ENCODE data around the gene SDF4. TPM values are rescaled to one million over a fixed set of nuclear protein-coding genes. Genes with fewer than 3 reads are reported as not detected.
"Not testable (repeated sequence)": the region's sequence is repeated elsewhere in the genome, so short reads cannot be mapped to it uniquely, and the experiment has no call there.

SDF4 gene
- total RNA-seq, 4 donors from 2014 or later, result 153 to 267 (median 226) TPM

DNA sequence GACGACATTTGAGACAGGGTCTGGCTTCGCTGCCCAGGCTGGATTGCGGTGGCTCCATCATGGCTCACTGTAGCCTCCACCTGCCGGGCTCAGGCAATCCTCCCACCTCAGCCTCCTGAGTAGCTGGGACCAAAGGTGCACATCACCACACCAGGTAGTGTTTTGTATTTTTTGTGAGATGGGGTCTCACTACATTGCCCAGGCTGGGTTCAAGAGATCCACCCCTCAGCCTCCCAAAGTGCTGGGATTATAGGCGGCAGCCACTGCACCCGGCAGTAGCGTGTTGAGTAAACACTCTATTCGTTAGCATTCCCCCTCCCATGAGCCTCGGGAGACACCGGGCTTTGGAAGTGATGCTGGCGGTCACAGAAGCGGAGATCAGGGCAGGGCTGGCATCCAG, 21.5 kb upstream of the SDF4 start:
- H3K9me3 ChIP-seq, result no peaks in the 10 kb centered on the region
- no peak overlapping the region for H3K4me3 ChIP-seq
- 86 to 100% methylated on average over 1 to 12 of the region's 12 CpGs for WGBS, 2 donors (ENCODE audit: low coverage in 1 of 2)
- H3K4me1 ChIP-seq, result peaks cover 0 to 5% (median 0%) of the 10 kb centered on the region in 4 donors
- no peak for DNase-seq
- TF ChIP-seq CTCF (IDR thresholded peaks at IDR 0.05) (no peak), POLR2A (IDR thresholded peaks at IDR 0.05) (no peak), EP300 (IDR thresholded peaks at IDR 0.05; ENCODE audit: low read depth) (no peak), POLR2AphosphoS5 (IDR thresholded peaks at IDR 0.05) (no peak)
- H3K27ac ChIP-seq, result no peak overlapping the region
- H3K27me3 ChIP-seq, result no peaks in the 10 kb centered on the region
- intact Hi-C loops (cut with DNase I; ENCODE audit: low total_unique reads) (no loop called here), in situ Hi-C loops (cut with MboI; ENCODE audit: low pct_ligation_motif_present in 1 of 4, low pct_unique_long_range_greater_than_20kb in 1 of 4, low sequenced_read_pairs in 3 of 4) (loop anchor here in 1 of 4 donors (25.0 kb wide), 1 partner anchor 141 kb away; the partner anchor contains the start of gene C1orf159)
- peaks cover 0 to 15% (median 7%) of the 10 kb centered on the region in 4 donors for H3K36me3 ChIP-seq

DNA sequence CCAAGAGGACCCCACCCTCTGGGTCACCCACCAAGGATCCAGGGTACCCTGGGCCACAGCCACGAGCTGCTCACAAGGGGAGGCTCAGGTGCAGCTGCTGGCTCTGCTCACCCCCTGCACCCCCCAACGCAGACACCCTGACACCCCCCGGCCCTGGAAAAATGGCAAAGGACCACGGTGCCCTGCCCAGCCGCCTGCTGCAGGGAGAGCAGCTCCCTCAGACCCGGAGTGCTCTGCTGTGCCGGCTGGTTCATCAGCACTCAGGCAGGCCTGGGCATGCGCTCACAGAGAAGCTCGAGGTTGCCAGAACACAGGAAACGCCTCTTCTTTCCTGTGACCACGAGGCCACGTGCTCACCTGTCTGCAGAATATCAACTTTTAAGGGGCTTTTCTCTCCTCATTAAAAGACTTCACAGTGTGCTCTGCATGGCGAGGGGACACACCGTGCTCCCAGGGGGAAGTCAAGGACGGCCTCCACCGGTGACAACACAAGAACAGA, 19.0 kb upstream of the SDF4 start:
- no peak for DNase-seq
- TF ChIP-seq CTCF (IDR thresholded peaks at IDR 0.05) (no peak), EP300 (IDR thresholded peaks at IDR 0.05; ENCODE audit: low read depth) (no peak), POLR2AphosphoS5 (IDR thresholded peaks at IDR 0.05) (no peak), POLR2A (IDR thresholded peaks at IDR 0.05) (no peak)
- H3K4me3 ChIP-seq, result no peak overlapping the region
- intact Hi-C loops (cut with DNase I; ENCODE audit: low total_unique reads) (no loop called here), in situ Hi-C loops (cut with MboI; ENCODE audit: low pct_ligation_motif_present in 1 of 4, low pct_unique_long_range_greater_than_20kb in 1 of 4, low sequenced_read_pairs in 3 of 4) (loop anchor here in 1 of 4 donors (25.0 kb wide), 1 partner anchor 139 kb away; the partner anchor contains the start of gene C1orf159)
- WGBS, 2 donors (ENCODE audit: low coverage in 1 of 2), result 72% methylated on average over 16 of the region's 16 CpGs; no CpG with 5 or more reads in 1 of the 2 donors
- H3K36me3 ChIP-seq, result peaks cover 0 to 13% (median 5%) of the 10 kb centered on the region in 4 donors
- H3K27me3 ChIP-seq, result peaks cover 24% of the 10 kb centered on the region
- no peaks in the 10 kb centered on the region for H3K9me3 ChIP-seq
- no peak overlapping the region for H3K27ac ChIP-seq
- H3K4me1 ChIP-seq, result peaks cover 3 to 14% (median 6%) of the 10 kb centered on the region in 4 donors

- intact Hi-C loops (cut with DNase I; ENCODE audit: low total_unique reads); H3K27ac ChIP-seq; H3K36me3 ChIP-seq; H3K9me3 ChIP-seq; in situ Hi-C loops (cut with MboI; ENCODE audit: low pct_ligation_motif_present in 1 of 4, low pct_unique_long_range_greater_than_20kb in 1 of 4, low sequenced_read_pairs in 3 of 4); DNase-seq; H3K4me3 ChIP-seq: not testable (repeated sequence)
- H3K27me3 ChIP-seq, result peaks cover 32% of the 10 kb centered on the region
- WGBS, 2 donors (ENCODE audit: low coverage in 1 of 2), result 92% methylated on average over 8 of the region's 21 CpGs; no CpG with 5 or more reads in 1 of the 2 donors
- peaks cover 6 to 23% (median 11%) of the 10 kb centered on the region in 4 donors for H3K4me1 ChIP-seq
Observed at GRCh38 chr1:1248009-1248913, 16.5 kb upstream of the SDF4 start.

DNA sequence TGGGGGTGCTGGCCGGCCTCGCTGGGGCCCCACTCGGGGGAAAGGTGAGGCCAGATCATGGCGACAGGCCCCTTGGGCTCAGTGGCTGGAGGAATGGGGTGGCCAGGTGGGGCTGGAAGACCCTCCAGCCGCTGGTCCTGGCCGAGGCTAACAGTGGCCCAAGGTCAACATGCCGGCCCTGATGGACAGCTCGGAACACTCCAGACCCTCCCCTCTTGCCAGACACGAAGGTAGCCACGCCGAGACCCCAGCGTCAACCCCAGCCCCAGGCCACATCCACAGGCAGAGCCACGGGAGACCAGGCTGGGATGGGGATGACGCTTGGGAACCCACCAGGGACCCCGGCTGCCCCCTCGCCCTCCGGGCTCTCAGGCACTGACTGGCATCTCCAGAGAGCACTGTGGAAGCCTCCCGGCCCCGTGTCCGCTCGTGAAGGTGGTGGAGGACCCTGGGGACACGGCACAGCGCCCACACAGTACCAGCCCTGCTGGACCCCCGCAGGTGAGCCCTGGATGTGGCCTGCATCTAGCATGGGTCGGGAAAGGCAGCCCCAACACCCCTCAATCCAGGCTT, 15.6 kb upstream of the SDF4 start:
- Histone ChIP-seq H3K36me3 (no peaks in the 10 kb centered on the region), H3K27ac (no peak overlapping the region), H3K4me1 (peaks cover 6 to 23% (median 11%) of the 10 kb centered on the region in 4 donors), H3K4me3 (no peak overlapping the region), H3K9me3 (no peaks in the 10 kb centered on the region), H3K27me3 (peaks cover 32% of the 10 kb centered on the region)
- in situ Hi-C loops (cut with MboI; ENCODE audit: low pct_ligation_motif_present in 1 of 4, low pct_unique_long_range_greater_than_20kb in 1 of 4, low sequenced_read_pairs in 3 of 4), result no loop called here
- TF ChIP-seq POLR2AphosphoS5 (IDR thresholded peaks at IDR 0.05) (no peak), EP300 (IDR thresholded peaks at IDR 0.05; ENCODE audit: low read depth) (no peak), CTCF (IDR thresholded peaks at IDR 0.05) (no peak), POLR2A (IDR thresholded peaks at IDR 0.05) (no peak)
- 65% methylated on average over 18 of the region's 25 CpGs; no CpG with 5 or more reads in 1 of the 2 donors for whole genome bisulfite sequencing, 2 donors (ENCODE audit: low coverage in 1 of 2)
- intact Hi-C loops (cut with DNase I; ENCODE audit: low total_unique reads), result no loop called here
- DNase-seq, result no peak
